B cell (primary cell): ENCODE results near the gene LRBA.

Experiments used
- CTCF ChIP-seq: fragments of 200-600 bp; IDR thresholded peaks from one replicate; pipeline ENCODE4 v1.8.0; 2022; ENCODE audit warnings: antibody characterized with exemption, mild to moderate bottlenecking
- EZH2 ChIP-seq: IDR thresholded peaks from 2 replicates; pipeline ENCODE4 v1.6.1; 2012; ENCODE audit warnings: borderline replicate concordance, low read depth, mild to moderate bottlenecking, moderate library complexity, low read length; ENCODE audit not compliant: insufficient read depth, poor library complexity, severe bottlenecking

- TF ChIP-seq CTCF (no peak), EZH2 (no peak)
Observed at GRCh38 chr4:150972592-150972991, 42.5 kb downstream of the LRBA start.
